ENCODE measurements around the gene THAP10. TPM values are rescaled to one million over a fixed set of nuclear protein-coding genes. Genes with fewer than 3 reads are reported as not detected.

Gene THAP10
- total and polyA plus RNA-seq, 2 experiments from 2014 or later = 5.7 to 8.2 TPM

- TF ChIP-seq ZNF462 (CRISPR knock-in tag; IDR thresholded peaks at IDR 0.05) = no peak
Observed at GRCh38 chr15:70882361-70882760, 9.9 kb downstream of the THAP10 start (continued).

- H3K4me2 ChIP-seq = no peak overlapping the region
- TF ChIP-seq ZNF114 (CRISPR knock-in tag; IDR thresholded peaks at IDR 0.05) (no peak), ZNF331 (CRISPR knock-in tag; IDR thresholded peaks at IDR 0.05; ENCODE audit: low read depth) (no peak), EZH2phosphoT487 (IDR thresholded peaks at IDR 0.05; ENCODE audit: unreplicated experiment) (no peak), STAT1 (IDR thresholded peaks at IDR 0.05; ENCODE audit: unreplicated experiment) (no peak), NANOG (IDR thresholded peaks at IDR 0.05; ENCODE audit: borderline replicate concordance) (no peak), EZH2 (IDR thresholded peaks at IDR 0.05; ENCODE audit: low read depth, unreplicated experiment) (no peak)
- TF ChIP-seq, protein P1, sequence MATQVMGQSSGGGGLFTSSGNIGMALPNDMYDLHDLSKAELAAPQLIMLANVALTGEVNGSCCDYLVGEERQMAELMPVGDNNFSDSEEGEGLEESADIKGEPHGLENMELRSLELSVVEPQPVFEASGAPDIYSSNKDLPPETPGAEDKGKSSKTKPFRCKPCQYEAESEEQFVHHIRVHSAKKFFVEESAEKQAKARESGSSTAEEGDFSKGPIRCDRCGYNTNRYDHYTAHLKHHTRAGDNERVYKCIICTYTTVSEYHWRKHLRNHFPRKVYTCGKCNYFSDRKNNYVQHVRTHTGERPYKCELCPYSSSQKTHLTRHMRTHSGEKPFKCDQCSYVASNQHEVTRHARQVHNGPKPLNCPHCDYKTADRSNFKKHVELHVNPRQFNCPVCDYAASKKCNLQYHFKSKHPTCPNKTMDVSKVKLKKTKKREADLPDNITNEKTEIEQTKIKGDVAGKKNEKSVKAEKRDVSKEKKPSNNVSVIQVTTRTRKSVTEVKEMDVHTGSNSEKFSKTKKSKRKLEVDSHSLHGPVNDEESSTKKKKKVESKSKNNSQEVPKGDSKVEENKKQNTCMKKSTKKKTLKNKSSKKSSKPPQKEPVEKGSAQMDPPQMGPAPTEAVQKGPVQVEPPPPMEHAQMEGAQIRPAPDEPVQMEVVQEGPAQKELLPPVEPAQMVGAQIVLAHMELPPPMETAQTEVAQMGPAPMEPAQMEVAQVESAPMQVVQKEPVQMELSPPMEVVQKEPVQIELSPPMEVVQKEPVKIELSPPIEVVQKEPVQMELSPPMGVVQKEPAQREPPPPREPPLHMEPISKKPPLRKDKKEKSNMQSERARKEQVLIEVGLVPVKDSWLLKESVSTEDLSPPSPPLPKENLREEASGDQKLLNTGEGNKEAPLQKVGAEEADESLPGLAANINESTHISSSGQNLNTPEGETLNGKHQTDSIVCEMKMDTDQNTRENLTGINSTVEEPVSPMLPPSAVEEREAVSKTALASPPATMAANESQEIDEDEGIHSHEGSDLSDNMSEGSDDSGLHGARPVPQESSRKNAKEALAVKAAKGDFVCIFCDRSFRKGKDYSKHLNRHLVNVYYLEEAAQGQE (IDR thresholded peaks at IDR 0.05; ENCODE audit: unreplicated experiment) = no peak
- Mint-ChIP-seq H3K9me3 (no peaks in the 10 kb centered on the region), H3K27me3 (ENCODE audit: insufficient read depth, low read depth, poor library complexity) (no peaks in the 10 kb centered on the region), H3K4me3 (no peak overlapping the region), H3K36me3 (ENCODE audit: low read depth) (no peaks in the 10 kb centered on the region), H3K4me1 (no peaks in the 10 kb centered on the region), H3K27ac (no peak overlapping the region)
- H3K79me2 ChIP-seq (replicated peaks; ENCODE audit: insufficient read depth) = no peaks in the 10 kb centered on the region
- no peak overlapping the region for H2AFZ ChIP-seq
- no peaks in the 10 kb centered on the region for H3F3A ChIP-seq (replicated peaks; ENCODE audit: low read depth)
- H3K27me3 ChIP-seq (ENCODE audit: insufficient read depth) = no peaks in the 10 kb centered on the region
- no peaks in the 10 kb centered on the region for H3K36me3 ChIP-seq (ENCODE audit: insufficient read depth)
- DNase-seq (ENCODE audit: low spot score) = no peak
- H4K20me1 ChIP-seq (replicated peaks; ENCODE audit: insufficient read depth) = no peaks in the 10 kb centered on the region
- no peak for ATAC-seq
- H3K9me2 ChIP-seq (ENCODE audit: insufficient read depth) = no peaks in the 10 kb centered on the region
- H3K4me3 ChIP-seq = no peak overlapping the region
- H3K27ac ChIP-seq (ENCODE audit: low read depth) = no peak overlapping the region
- no peaks in the 10 kb centered on the region for H3K4me1 ChIP-seq (ENCODE audit: insufficient read depth)
Observed at GRCh38 chr15:70880781-70881180, 11.5 kb downstream of the THAP10 start.

Measured in GM23338 (cell line).